Gastroesophageal sphincter (tissue), 3 donors: ENCODE data around the gene PROZ.

Source experiments
- CTCF ChIP-seq, 4 experiments: fragments of 200-600 bp in 2 of 4; fragments of 450-650 bp in 2 of 4; sonication (generic) in 1 of 4; IDR thresholded peaks; one replicate each; pipeline ENCODE4 v1.5.1; 2017 to 2019; ENCODE audit warnings: antibody characterized with exemption in 4 of 4, mild to moderate bottlenecking in 2 of 4, moderate library complexity in 2 of 4
- EP300 ChIP-seq: sonication (generic); formaldehyde crosslinking; IDR thresholded peaks from one replicate; pipeline ENCODE4 v1.6.1; 2017; ENCODE audit warnings: antibody characterized with exemption, mild to moderate bottlenecking
- POLR2A ChIP-seq, 2 donors: fragments of 450-650 bp; IDR thresholded peaks; one replicate each; pipeline ENCODE4 v1.6.1; 2017; ENCODE audit warnings: antibody characterized with exemption in 2 of 2, mild to moderate bottlenecking in 2 of 2, moderate library complexity in 1 of 2
- POLR2AphosphoS5 ChIP-seq: sonication (generic); formaldehyde crosslinking; IDR thresholded peaks from one replicate; pipeline ENCODE4 v1.6.1; 2017; ENCODE audit warnings: antibody characterized with exemption

- no peak for TF ChIP-seq CTCF (IDR thresholded peaks at IDR 0.05)
- no peak for TF ChIP-seq EP300
- no peak for TF ChIP-seq POLR2AphosphoS5
- no peak for TF ChIP-seq POLR2A (IDR thresholded peaks at IDR 0.05)
Measured at GRCh38 chr13:113176822-113177221, 18.4 kb downstream of the PROZ start.
